Liver (tissue), 3 donors: ENCODE data around the gene ENAH.

Experiments used
- EGR1 ChIP-seq, 2 donors: IDR thresholded peaks; 2 replicates each; pipeline ENCODE4 v1.6.1; 2016 to 2018; ENCODE audit warnings: antibody characterized with exemption in 2 of 2, low read depth in 2 of 2
- GABPA ChIP-seq, 2 donors: IDR thresholded peaks in 1 of 2; conservative IDR thresholded peaks in 1 of 2; 2 replicates each; pipeline ENCODE4 v1.6.1; 2016; ENCODE audit warnings: antibody characterized with exemption in 2 of 2, mild to moderate bottlenecking in 1 of 2, moderate library complexity in 1 of 2
- HNF4A ChIP-seq, 2 donors: conservative IDR thresholded peaks; 2 replicates each; pipeline ENCODE4 v1.6.1; 2016; ENCODE audit warnings: antibody characterized with exemption in 2 of 2, mild to moderate bottlenecking in 2 of 2
- JUND ChIP-seq, 2 donors: IDR thresholded peaks; 2 replicates each; pipeline ENCODE4 v1.6.1; 2016; ENCODE audit warnings: antibody characterized with exemption in 2 of 2
- SP1 ChIP-seq: IDR thresholded peaks from 2 replicates; pipeline ENCODE4 v1.6.1; 2018; ENCODE audit warnings: antibody characterized with exemption, mild to moderate bottlenecking
- TAF1 ChIP-seq: conservative IDR thresholded peaks from 2 replicates; pipeline ENCODE4 v1.6.1; 2016; ENCODE audit warnings: antibody characterized with exemption, mild to moderate bottlenecking
- YY1 ChIP-seq: IDR thresholded peaks from 2 replicates; pipeline ENCODE4 v1.6.1; 2016; ENCODE audit warnings: antibody characterized with exemption, mild to moderate bottlenecking
- TF ChIP-seq, protein P1 (sequence below): fragments of 150-350 bp; IDR thresholded peaks from 2 replicates; pipeline ENCODE4 v1.5.1; 2017; ENCODE audit warnings: improper control_type of control experiment, low read depth, low read length; ENCODE audit not compliant: missing input control
- TF ChIP-seq, protein P2 (sequence below): IDR thresholded peaks from 2 replicates; pipeline ENCODE4 v1.6.1; 2016; ENCODE audit warnings: antibody characterized with exemption, mild to moderate bottlenecking
- TF ChIP-seq, protein P3 (sequence below): IDR thresholded peaks from 2 replicates; pipeline ENCODE4 v1.6.1; 2016; ENCODE audit warnings: antibody characterized with exemption
- TF ChIP-seq, protein P4 (sequence below): IDR thresholded peaks from 2 replicates; pipeline ENCODE4 v1.6.1; 2016; ENCODE audit warnings: antibody characterized with exemption
- TF ChIP-seq, protein P5 (sequence below): IDR thresholded peaks from 2 replicates; pipeline ENCODE4 v1.6.1; 2016; ENCODE audit warnings: antibody characterized with exemption
- donor health status: healthy.
- donor health status: healthy.

DNA sequence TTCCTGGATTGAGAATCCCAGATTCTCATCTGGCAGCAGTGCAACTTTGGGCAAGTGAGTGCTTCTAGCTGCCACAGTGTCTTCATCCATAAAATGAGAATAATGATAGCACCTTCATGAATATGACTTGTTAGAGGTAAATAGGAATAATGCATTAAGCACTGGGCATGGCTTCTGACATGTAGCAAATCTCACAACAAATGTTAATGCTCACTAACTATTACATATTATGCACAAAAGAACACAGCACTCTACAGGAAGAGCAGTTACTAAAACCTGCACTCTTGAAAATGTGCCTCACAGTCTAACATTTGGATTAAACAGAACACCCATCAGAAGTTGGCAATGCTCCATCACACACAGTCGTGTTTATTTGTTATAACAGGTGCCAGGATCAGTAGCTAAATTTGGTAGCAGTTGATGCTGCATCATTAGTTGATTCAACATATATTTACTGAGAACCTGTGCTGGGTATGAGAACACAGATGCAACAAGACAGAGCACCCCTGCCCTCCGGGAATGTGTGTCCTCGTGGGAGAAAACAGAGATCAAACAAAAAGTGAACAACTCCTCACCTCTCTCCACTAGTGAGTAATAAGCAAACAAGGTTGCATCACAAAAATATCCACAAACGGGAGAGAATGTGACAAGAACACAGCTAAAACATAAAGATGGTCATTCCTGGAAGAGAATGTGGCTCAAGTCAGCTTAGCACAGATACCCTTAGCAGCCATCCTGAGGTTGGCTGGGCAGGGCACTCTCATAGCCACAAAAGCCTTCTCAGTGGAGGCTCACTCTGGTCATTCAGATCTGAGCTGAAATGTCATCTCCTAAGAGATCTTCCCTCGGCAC, 198.9 kb downstream of the ENAH start:
- TF ChIP-seq, protein P1, sequence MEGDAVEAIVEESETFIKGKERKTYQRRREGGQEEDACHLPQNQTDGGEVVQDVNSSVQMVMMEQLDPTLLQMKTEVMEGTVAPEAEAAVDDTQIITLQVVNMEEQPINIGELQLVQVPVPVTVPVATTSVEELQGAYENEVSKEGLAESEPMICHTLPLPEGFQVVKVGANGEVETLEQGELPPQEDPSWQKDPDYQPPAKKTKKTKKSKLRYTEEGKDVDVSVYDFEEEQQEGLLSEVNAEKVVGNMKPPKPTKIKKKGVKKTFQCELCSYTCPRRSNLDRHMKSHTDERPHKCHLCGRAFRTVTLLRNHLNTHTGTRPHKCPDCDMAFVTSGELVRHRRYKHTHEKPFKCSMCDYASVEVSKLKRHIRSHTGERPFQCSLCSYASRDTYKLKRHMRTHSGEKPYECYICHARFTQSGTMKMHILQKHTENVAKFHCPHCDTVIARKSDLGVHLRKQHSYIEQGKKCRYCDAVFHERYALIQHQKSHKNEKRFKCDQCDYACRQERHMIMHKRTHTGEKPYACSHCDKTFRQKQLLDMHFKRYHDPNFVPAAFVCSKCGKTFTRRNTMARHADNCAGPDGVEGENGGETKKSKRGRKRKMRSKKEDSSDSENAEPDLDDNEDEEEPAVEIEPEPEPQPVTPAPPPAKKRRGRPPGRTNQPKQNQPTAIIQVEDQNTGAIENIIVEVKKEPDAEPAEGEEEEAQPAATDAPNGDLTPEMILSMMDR: no peak
- TF ChIP-seq JUND (IDR thresholded peaks at IDR 0.05) (peak in 1 of 2 donors; percentile 67), TAF1 (no peak), SP1 (no peak), GABPA (IDR thresholded peaks at IDR 0.05 in 1 of 2, conservative IDR thresholded peaks at IDR 0.05 in 1 of 2) (peak in 1 of 2 donors; percentile 38), EGR1 (IDR thresholded peaks at IDR 0.05; ENCODE audit: low read depth in 2 of 2) (peak in 1 of 2 donors; percentile 62), YY1 (peak; percentile 75), HNF4A (conservative IDR thresholded peaks at IDR 0.05) (peak; percentile 44 to 81)
- TF ChIP-seq, protein P2, sequence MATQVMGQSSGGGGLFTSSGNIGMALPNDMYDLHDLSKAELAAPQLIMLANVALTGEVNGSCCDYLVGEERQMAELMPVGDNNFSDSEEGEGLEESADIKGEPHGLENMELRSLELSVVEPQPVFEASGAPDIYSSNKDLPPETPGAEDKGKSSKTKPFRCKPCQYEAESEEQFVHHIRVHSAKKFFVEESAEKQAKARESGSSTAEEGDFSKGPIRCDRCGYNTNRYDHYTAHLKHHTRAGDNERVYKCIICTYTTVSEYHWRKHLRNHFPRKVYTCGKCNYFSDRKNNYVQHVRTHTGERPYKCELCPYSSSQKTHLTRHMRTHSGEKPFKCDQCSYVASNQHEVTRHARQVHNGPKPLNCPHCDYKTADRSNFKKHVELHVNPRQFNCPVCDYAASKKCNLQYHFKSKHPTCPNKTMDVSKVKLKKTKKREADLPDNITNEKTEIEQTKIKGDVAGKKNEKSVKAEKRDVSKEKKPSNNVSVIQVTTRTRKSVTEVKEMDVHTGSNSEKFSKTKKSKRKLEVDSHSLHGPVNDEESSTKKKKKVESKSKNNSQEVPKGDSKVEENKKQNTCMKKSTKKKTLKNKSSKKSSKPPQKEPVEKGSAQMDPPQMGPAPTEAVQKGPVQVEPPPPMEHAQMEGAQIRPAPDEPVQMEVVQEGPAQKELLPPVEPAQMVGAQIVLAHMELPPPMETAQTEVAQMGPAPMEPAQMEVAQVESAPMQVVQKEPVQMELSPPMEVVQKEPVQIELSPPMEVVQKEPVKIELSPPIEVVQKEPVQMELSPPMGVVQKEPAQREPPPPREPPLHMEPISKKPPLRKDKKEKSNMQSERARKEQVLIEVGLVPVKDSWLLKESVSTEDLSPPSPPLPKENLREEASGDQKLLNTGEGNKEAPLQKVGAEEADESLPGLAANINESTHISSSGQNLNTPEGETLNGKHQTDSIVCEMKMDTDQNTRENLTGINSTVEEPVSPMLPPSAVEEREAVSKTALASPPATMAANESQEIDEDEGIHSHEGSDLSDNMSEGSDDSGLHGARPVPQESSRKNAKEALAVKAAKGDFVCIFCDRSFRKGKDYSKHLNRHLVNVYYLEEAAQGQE: peak; percentile 68
- TF ChIP-seq, protein P3, sequence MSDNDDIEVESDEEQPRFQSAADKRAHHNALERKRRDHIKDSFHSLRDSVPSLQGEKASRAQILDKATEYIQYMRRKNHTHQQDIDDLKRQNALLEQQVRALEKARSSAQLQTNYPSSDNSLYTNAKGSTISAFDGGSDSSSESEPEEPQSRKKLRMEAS: peak; percentile 74
- TF ChIP-seq, protein P4, sequence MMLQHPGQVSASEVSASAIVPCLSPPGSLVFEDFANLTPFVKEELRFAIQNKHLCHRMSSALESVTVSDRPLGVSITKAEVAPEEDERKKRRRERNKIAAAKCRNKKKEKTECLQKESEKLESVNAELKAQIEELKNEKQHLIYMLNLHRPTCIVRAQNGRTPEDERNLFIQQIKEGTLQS: peak; percentile 84
- TF ChIP-seq, protein P5, sequence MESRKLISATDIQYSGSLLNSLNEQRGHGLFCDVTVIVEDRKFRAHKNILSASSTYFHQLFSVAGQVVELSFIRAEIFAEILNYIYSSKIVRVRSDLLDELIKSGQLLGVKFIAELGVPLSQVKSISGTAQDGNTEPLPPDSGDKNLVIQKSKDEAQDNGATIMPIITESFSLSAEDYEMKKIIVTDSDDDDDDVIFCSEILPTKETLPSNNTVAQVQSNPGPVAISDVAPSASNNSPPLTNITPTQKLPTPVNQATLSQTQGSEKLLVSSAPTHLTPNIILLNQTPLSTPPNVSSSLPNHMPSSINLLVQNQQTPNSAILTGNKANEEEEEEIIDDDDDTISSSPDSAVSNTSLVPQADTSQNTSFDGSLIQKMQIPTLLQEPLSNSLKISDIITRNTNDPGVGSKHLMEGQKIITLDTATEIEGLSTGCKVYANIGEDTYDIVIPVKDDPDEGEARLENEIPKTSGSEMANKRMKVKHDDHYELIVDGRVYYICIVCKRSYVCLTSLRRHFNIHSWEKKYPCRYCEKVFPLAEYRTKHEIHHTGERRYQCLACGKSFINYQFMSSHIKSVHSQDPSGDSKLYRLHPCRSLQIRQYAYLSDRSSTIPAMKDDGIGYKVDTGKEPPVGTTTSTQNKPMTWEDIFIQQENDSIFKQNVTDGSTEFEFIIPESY: peak; percentile 87
